ENCODE data around the gene SLC7A7. TPM values are rescaled to one million over a fixed set of nuclear protein-coding genes. Genes with fewer than 3 reads are reported as not detected.
"Not testable (repeated sequence)": the region's sequence is repeated elsewhere in the genome, so short reads cannot be mapped to it uniquely, and the experiment has no call there.

Gene SLC7A7
- polyA plus RNA-seq, 4 donors, result 9.6 to 138 (median 77.1) TPM

DNA sequence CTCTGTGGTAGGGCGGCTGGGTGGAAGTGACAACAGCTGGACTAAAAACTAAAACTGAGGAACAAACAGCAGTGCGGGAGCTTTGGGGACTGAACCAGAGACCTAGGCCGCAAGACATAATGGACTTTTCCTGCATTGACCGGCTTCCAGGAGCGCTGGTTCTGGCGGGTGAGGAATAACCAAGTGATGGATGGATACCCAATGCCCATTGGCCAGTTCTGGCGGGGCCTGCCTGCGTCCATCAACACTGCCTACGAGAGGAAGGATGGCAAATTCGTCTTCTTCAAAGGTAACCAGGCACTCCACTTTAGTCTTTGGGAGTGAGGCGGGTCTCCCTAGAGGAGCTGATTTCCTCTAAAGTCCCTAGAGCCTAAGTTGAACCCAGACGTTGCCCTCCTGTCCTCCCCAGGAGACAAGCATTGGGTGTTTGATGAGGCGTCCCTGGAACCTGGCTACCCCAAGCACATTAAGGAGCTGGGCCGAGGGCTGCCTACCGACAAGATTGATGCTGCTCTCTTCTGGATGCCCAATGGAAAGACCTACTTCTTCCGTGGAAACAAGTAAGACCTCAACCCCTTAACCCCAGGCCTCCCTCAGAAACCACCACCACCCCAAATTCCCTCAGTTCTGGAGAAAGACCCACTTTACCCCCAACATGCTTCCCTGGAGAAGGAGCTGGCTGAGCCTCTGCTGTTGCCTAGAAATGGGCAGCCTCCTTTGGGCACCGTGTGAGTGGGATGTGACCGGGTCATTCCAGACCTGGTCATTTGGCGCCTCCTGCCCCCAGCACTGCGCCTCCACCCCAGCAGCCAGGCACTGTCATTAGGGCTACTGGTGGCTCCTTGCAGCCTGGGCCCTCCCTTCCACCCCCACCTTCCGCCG is 29.2 kb upstream of the SLC7A7 start:
- no peak for DNase-seq (ENCODE audit: low read depth in 4 of 4, low spot score in 3 of 4)

DNA sequence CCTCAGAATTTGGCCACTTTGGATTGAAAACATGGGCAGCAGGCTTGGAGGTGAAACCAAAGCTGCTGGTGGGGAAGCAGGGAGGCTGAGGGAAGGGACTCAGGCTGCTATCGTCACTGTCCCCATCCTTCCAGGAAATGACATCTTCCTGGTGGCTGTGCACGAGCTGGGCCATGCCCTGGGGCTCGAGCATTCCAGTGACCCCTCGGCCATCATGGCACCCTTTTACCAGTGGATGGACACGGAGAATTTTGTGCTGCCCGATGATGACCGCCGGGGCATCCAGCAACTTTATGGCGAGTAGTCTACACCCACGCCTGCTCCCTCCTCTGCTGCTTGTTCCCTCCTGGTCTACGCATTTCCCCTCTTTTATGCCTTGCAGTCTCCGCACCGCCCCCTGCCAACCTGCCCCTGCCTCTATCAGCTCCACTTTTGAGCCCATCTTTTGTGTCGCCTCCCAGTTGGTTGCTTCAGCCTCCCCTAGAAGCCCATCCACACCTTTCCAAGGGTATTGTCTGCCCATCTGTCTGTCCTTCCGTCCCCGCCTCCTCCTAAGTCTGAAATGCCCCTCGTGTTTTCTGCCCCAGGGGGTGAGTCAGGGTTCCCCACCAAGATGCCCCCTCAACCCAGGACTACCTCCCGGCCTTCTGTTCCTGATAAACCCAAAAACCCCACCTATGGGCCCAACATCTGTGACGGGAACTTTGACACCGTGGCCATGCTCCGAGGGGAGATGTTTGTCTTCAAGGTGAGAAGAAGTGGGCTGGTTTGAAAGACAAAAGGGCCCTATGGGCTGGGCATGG is 28.1 kb upstream of the SLC7A7 start:
- DNase-seq (ENCODE audit: low read depth in 4 of 4, low spot score in 3 of 4), result no peak

DNA sequence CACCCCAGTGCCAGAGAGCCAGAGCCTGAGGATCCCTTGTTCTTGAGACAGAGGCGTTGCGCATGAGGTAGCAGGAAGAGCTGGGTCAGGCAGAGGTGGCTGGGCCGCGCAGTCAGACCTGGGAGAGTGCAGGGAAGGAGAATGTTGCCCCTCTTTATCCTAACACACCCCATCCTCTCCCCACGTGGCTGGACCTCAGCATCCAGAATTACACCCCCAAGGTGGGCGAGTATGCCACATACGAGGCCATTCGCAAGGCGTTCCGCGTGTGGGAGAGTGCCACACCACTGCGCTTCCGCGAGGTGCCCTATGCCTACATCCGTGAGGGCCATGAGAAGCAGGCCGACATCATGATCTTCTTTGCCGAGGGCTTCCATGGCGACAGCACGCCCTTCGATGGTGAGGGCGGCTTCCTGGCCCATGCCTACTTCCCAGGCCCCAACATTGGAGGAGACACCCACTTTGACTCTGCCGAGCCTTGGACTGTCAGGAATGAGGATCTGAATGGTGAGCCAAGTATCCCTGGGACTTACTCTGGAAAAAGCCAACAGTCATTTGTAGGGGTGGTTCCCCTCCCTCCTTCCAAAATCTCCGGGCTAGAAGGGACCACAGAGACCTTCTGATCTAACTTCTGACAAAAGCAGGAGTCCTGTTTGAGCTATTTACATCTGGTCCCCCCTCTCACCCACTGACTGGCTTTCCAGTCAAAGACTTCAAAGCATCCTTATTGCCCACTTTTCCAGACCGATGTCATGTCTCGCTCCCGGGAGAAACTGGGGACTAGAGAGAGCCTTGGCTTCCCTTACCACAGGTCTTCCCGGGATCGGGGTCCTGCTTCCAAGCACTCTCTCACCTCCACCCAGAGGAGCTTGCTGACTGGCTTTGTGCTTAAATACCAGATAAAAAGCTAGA is 27.2 kb upstream of the SLC7A7 start:
- DNase-seq (ENCODE audit: low read depth in 4 of 4, low spot score in 3 of 4), result no peak

DNA sequence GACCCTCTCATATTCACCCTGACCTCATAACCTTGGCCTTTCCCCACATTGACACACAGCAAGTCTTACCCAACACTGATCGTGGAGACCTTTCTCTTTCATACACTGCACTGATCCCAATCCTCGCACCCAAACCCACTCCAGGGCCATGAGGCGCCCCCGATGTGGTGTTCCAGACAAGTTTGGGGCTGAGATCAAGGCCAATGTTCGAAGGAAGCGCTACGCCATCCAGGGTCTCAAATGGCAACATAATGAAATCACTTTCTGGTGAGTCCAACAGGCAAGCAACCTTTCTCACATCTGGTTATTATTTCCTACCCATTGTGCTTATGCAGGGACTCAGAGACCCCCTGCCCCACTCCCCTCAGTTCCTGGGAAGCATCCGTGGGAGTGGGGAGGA is 26.5 kb upstream of the SLC7A7 start:
- DNase-seq (ENCODE audit: low read depth in 4 of 4, low spot score in 3 of 4), result no peak

DNA sequence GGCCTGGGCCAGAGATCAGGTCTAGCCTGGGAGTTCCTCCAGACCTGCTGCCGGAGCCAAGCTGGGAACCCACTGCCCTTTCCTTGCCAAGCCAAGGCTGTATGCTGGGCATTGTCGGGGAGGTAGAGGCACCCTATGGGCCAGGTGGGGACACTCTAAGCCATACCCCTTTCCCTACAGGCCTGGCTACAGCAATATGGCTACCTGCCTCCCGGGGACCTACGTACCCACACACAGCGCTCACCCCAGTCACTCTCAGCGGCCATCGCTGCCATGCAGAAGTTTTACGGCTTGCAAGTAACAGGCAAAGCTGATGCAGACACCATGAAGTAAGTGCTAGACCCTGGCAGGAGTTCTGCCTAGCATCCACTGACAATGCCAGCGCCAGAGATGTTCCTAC is 26.1 kb upstream of the SLC7A7 start:
- DNase-seq (ENCODE audit: low read depth in 4 of 4, low spot score in 3 of 4), result no peak

DNA sequence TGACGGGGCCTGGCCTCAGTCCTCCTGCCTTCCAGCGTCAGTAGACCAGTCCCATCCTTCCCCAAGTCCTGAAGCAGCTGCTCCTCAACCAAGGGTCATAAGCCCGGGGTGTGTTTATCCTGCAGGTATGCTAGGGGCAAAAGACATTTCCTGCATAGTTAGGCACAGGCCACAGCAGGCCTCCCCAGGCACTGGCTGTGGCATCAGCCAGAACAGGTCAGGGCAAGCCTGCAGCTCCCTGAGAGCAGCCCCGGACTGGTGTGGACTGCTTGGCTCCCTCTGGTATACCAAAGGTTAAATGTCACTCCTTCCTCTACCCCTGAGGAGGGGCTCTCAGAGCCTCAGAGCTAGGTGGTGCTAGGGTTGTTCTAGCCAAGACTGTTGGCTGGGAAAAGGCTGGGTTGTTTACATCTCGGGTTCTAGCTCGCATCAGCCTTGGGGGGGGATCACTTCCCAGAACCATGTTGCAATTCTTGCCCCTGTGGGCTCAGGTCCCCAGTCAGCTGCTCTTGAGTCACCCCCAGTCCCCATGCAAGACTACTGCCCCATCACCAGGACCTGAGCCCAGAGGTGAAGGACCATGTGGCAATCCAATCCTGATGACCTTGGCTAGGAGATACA is 24.0 kb upstream of the SLC7A7 start:
- DNase-seq (ENCODE audit: low read depth in 4 of 4, low spot score in 3 of 4), result no peak

DNA sequence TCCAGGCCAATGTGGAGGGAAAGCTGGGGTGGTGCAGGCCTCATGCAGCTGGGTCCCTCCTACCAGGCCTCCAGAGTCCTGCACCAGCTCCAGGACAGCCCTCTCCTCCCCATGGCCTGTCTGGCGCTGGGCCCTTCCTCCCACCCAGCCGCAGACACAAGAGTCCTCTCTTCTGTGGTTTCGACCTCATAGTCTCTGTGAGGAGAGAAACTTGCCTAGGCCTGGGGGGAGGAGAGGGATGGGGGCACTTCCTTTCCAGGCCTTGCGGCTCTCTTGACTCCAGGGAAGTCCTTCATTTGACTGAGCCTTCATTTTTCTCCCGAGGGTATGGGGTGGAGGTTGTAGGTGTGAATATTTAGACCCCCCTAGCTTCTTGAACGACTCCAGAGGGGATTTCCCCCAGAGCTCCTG is 23.4 kb upstream of the SLC7A7 start:
- no peak for DNase-seq (ENCODE audit: low read depth in 4 of 4, low spot score in 3 of 4)

DNA sequence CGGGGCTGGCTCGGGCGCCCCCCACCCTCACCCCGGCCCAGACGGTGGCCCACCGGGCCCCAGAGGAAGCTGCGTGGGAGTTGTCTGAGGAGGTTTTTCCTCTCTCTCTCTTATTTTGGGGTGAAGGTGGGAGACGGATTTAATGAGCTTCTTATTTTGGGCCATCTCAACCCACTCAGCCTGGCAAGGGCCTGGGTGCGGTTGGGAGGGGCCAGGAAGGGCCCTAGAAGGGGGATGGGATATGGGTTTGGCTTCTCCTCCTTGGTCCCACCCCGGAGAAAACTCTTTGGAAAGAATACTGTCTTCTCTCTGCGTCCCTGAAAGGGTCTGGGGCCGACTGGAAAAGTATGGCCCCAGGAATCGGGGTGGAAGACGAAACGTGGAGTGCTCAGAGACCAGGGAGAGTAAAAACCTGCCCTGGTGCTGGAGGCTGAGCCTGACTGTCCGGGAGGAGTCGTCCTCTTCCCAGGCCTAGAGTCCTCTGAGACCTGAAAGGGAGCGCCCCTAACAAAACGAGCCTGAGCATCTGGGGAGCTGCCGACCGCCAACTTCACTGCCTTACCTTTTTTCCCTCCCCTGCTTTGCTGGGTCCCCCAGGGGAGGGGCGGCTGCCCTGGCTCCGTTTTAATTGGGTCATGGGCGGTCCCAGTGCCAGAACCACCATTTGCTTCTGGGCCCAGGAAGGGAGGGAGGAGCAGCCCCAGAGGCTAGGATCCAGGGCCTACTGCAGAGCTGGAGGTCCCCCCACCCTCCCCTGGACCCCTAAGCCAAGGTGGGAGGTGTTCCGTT is 22.7 kb upstream of the SLC7A7 start:
- DNase-seq (ENCODE audit: low read depth in 4 of 4, low spot score in 3 of 4), result no peak

DNA sequence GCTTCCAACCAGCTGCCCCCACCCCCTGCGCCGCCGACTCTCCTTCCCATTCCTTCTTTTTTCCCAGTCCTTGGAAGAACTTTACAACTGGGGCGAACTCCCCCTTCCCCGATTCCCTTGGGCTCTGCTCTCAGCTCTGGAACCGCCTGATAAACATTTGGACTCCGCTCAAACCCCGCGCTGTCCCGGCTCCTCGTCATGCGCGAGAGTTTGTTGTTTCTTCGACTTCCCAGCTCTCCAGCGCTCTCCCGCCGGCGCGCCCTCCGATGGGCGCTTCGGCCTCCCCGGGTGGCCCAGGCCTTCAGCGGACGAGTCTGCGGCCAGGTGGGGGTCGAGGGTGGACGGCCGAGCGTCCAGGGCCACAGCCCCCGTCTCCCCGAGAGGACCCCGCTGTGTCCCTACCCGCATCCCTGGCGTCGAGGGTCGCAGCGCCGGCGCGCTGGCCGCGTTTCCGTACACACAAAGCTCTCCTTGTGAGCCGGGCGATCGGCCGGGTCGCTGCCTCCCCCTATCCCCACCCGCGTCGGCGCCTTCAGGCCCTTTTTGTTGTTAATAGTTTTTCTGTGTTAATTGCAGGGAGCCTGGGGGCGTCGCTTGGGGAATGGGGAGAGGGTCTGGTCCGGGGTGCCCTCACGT is 22.0 kb upstream of the SLC7A7 start:
- DNase-seq (ENCODE audit: low read depth in 4 of 4, low spot score in 3 of 4), result no peak

DNA sequence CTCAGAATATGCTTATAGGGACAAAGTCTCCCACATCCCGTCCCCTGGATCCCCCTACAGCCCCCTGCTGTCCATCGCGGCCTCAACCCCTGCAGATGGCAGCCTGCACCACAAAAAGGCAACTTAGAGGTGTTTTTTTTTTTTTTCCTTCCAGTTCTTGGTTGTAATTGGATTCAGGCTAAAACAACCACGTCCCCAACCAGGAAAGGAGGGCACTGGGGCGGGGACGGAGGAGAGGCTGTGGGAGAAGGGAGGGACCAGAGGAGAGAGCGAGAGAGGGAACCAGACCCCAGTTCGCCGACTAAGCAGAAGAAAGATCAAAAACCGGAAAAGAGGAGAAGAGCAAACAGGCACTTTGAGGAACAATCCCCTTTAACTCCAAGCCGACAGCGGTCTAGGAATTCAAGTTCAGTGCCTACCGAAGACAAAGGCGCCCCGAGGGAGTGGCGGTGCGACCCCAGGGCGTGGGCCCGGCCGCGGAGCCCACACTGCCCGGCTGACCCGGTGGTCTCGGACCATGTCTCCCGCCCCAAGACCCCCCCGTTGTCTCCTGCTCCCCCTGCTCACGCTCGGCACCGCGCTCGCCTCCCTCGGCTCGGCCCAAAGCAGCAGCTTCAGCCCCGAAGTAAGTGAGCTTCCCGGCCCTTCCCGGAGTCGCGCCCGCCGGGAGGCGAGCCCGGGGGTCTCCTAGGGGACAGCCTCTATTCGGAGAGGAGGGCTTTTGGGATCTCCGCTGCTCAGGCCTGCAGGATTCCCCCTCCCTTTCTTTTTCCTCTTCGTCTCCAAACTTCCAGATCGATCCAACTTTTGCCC is 21.3 kb upstream of the SLC7A7 start, which contains the start of gene MMP14:
MMP14 (plus strand) TSS at position 285 of the 813 bp plus-strand sequence; CDS start at position 518, 233 bp downstream.
- DNase-seq (ENCODE audit: low read depth in 4 of 4, low spot score in 3 of 4), result peak in 2 of 4 donors; percentile 77 to 84

DNA sequence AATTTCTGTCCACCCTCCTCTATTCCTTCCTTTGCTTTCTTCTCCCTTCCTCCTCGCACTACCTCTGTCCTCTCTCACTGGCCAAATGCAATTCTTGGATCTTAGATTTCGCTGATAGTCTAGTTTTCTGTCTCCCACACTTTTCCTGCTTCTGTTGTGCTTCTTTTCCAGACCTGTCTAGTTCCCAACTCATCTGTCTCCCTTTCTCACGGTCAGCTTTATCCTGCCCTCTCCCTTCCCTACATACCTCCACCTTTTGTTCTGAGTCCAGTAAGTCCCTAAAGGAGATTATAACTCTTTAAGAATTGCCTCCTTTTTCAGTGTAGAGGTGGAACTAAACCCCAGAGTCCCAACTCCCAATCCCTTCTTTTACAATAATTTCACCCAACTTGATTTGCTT is 20.3 kb upstream of the SLC7A7 start:
- no peak for DNase-seq (ENCODE audit: low read depth in 4 of 4, low spot score in 3 of 4)

DNA sequence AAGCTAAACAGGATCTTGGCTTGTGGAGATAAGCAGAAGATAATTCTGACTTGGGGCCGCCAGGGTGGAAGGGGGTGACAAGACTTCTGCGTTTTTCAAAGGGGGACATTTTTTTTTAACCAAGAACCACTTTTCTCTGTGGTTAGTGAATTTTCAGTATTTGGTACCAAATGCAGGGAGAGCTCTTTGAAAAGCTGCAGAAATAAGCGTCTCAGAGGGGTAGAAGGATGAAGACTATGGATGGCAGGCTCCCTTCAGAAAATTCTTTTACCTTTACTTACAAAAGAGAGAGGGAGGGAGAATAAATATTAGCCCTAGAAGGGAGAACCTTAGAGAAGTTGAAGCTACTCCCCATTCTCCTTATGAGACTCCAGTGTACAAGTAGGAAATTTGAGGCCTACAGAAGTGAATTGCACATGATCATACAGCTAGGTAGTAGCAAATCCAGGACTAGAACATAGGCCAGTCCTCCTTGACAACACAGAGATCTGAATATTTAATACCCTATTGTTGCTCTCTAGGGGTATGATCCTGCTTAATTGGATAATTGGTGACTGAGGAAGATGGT is 15.3 kb upstream of the SLC7A7 start:
- no peak for DNase-seq (ENCODE audit: low read depth in 4 of 4, low spot score in 3 of 4)

DNA sequence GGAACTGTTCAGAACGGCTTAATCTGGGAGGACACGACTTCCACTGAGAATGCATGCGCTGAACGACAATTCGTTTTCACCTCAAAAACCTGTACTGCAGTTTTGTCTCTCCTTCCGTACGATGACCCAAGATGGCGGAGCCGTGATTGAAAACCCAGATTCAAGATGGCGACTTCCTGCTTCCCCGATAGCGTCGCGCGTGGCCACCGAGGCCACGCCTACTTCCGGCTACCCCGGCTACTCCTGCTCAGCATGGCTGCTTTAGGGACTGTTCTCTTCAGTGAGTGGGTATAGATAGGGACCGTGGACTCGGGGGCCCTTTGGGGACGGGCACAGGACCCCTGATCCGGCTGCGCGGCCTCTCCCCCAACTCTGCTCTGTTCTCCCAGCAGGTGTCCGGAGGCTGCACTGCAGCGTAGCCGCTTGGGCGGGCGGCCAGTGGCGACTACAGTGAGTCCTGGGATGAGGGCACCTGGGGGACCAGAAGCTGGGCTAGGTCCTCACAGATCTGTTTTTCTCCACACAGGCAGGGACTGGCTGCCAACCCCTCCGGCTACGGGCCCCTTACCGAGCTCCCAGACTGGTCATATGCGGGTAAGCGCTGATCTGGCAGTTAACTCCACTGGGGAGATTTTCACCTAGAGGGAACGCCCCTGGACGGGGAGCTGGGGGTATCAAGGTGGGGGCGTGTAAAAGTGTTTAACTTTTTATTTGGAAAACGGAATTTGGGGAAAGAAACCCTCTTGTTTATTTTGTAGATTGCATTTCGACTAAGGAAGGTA is 14.6 kb upstream of the SLC7A7 start, which contains the start of gene MRPL52:
MRPL52 (plus strand) TSS at position 227 of the 782 bp plus-strand sequence; CDS start at position 253, 26 bp downstream.
- DNase-seq (ENCODE audit: low read depth in 4 of 4, low spot score in 3 of 4), result peak in 2 of 4 donors; percentile 85 to 87

DNA sequence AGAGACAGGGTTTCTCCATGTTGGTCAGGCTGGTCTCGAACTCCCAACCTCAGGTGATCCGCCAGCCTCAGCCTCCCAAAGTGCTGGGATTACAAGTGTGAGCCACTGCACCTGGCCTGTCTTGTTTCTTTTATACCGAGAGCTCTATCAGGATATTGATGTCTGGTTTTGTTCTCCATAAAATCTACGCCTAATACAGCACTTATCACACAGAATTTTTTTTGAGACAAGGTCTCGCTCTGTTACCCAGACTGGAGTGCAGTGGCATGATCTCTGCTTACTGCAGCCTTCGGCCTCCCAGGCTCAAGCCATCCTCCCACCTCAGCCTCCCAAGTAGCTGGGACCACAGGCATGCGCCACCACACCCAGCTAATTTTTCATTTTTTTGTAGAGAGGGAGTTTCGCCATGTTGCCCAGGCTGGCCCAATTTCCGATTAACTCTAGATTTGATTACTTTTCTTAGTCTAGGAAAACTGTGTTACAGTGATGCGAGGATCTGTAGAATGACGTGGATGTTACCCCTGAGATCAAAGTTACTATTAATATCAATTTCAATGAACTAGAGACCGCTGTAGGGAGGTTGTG is 13.9 kb upstream of the SLC7A7 start:
- DNase-seq (ENCODE audit: low read depth in 4 of 4, low spot score in 3 of 4), result not testable (repeated sequence)

DNA sequence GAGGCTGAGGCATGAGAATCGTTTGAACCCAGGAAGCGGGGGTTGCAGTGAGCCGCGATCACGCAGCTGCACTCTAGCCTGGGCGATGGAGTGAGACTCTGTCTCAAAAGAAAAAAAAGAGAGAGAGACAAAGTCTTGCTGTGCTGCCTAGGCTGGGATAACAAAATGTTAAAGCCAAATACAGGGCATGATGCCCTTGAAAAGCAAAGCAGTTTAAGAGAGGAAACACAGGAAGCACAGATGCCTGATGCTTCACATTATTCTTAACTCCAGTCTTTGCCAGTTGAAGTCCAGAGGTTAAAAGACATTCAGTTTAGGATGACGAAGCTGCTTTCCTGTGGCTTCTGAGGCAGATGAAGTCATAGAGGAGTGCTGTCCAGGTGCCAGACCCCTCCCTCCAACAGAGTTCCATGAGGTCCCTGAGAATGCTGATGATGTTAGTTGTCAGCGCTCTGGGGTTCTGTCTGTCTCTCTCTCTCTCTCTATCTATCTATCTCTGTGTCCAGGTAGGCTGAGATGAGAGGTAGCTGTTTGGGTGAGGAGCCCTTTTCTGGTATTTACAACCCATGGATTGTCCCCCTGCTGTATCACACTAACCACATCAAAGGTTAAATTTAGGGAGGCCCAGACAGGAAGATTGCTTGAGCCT is 9.6 kb upstream of the SLC7A7 start:
- DNase-seq (ENCODE audit: low read depth in 4 of 4, low spot score in 3 of 4), result no peak

DNA sequence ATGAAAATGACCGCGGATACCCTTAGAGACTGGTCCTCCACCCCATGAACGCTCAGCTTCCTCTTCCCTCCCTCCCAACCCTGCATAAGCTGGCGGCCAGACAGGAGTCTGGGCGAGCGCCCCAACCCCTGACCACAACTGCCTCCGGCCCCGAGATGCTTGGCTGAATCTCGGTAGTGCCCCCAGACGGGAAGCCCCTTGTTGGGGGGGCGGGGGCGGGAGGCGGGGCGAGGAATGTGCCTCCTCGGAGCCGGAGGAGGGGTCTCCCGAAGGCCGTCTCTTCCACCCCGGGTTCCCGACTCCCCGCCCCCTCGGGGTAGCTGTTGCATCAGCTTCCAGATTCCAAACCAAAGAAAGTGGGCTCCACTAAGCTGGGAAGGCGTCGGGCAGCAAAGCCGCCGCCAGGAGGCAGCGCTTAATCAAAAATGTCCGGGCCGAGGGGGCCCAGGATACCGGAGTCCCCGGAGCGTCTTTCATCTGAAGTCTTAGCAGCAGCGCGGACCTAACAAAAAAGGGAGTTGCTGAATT is 7.4 kb upstream of the SLC7A7 start:
- DNase-seq (ENCODE audit: low read depth in 4 of 4, low spot score in 3 of 4), result peak in 2 of 4 donors; percentile 71 to 78
